K562 (cell line): ENCODE measurements around the gene USP20. TPM values are rescaled to one million over a fixed set of nuclear protein-coding genes. Genes with fewer than 3 reads are reported as not detected.

Source experiments
- FOS ChIP-seq: IDR thresholded peaks from 3 replicates; pipeline ENCODE4 v1.6.1; 2011; ENCODE audit not compliant: insufficient read length; ENCODE audit errors: extremely low read depth
- HLTF ChIP-seq: fragments of 450-650 bp; IDR thresholded peaks from 2 replicates; pipeline ENCODE4 v1.6.1; 2016
- ILF3 ChIP-seq: fragments of 450-650 bp; IDR thresholded peaks from 2 replicates; pipeline ENCODE4 v1.6.1; 2018; ENCODE audit warnings: antibody characterized with exemption, mild to moderate bottlenecking, moderate library complexity, borderline replicate concordance
- MIER1 ChIP-seq: fragments of 450-650 bp; IDR thresholded peaks from 2 replicates; pipeline ENCODE4 v1.6.1; 2016; ENCODE audit warnings: antibody characterized with exemption, mild to moderate bottlenecking, low read depth
- NBN ChIP-seq: fragments of 450-650 bp; IDR thresholded peaks from 2 replicates; pipeline ENCODE4 v1.6.1; 2016; ENCODE audit warnings: low read depth, mild to moderate bottlenecking
- NCOR1 ChIP-seq: fragments of 450-650 bp; IDR thresholded peaks from 2 replicates; pipeline ENCODE4 v1.6.1; 2016; ENCODE audit warnings: mild to moderate bottlenecking, moderate library complexity
- PCBP1 ChIP-seq: fragments of 200-400 bp; formaldehyde crosslinking; IDR thresholded peaks from 2 replicates; pipeline ENCODE4 v1.6.1; 2018; ENCODE audit warnings: mild to moderate bottlenecking, low read depth, low read length; ENCODE audit not compliant: poor library complexity, severe bottlenecking
- PTBP1 ChIP-seq: fragments of 200-400 bp; formaldehyde crosslinking; IDR thresholded peaks from 2 replicates; pipeline ENCODE4 v1.6.1; 2017; ENCODE audit warnings: low read depth, low read length
- RBBP5 ChIP-seq: fragments of 200-600 bp; sonication (generic); IDR thresholded peaks from 2 replicates; pipeline ENCODE4 v1.6.1; 2012; ENCODE audit warnings: borderline replicate concordance, mild to moderate bottlenecking, low read length, control low read depth, inconsistent platforms; ENCODE audit not compliant: insufficient read depth, poor library complexity, severe bottlenecking
- THRAP3 ChIP-seq: fragments of 450-650 bp; IDR thresholded peaks from 2 replicates; pipeline ENCODE4 v1.6.1; 2016; ENCODE audit warnings: mild to moderate bottlenecking, inconsistent platforms, borderline replicate concordance
- THRB ChIP-seq: fragments of 450-650 bp; formaldehyde crosslinking; conservative IDR thresholded peaks from 2 replicates; pipeline ENCODE4 v1.4.0; 2022; ENCODE audit warnings: mild to moderate bottlenecking, missing genetic modification characterization
- TRIM28 ChIP-seq: fragments of 450-650 bp; IDR thresholded peaks from 2 replicates; pipeline ENCODE4 v1.6.1; 2017
- ZBTB26 ChIP-seq: fragments of 450-650 bp; formaldehyde crosslinking; IDR thresholded peaks from 2 replicates; pipeline ENCODE4 v1.4.0; 2022; ENCODE audit warnings: missing genetic modification characterization
- ZNF174 ChIP-seq: fragments of 250-450 bp; sonication (Bioruptor Pico); IDR thresholded peaks from 2 replicates; pipeline ENCODE4 v1.4.0; 2020; ENCODE audit warnings: mild to moderate bottlenecking
- ZNF3 ChIP-seq: fragments of 250-450 bp; sonication (Bioruptor Pico); IDR thresholded peaks from 2 replicates; pipeline ENCODE4 v1.5.0; 2021; ENCODE audit warnings: mild to moderate bottlenecking, moderate library complexity
- polyA plus RNA-seq, 8 experiments: library from polyadenylated mRNA; depleted of rRNA in 4 of 8; stranded (reverse) in 5 of 8; unstranded in 3 of 8; fragments of >200 nt; fragmentation: Nextera tagmentation in 2 of 8; fragmentation: Illumina TruSeq in 1 of 8; extraction: Ambion mirVana in 2 of 8; extraction: Trizol in 1 of 8; gene quantifications; 2 replicates each; pipeline versions ENCODE4 v1.2.1 to v1.2.3, GENCODE V29; 2011 to 2014; ENCODE audit warnings: inconsistent platforms in 1 of 8, missing spikeins in 1 of 8
- total RNA-seq, 7 experiments: library from RNA; depleted of rRNA in 6 of 7; stranded (reverse); fragments of >200 nt in 6 of 7; fragmentation: Illumina TruSeq in 2 of 7; extraction: Trizol in 2 of 7; gene quantifications; 2 replicates each; pipeline versions ENCODE4 v1.2.1 to v1.2.3, GENCODE V29; 2011 to 2021; ENCODE audit warnings: low replicate concordance in 1 of 7
- TF ChIP-seq, protein P1 (sequence below): sonication (generic); formaldehyde crosslinking; IDR thresholded peaks from 2 replicates; pipeline ENCODE4 v1.8.0; 2023; ENCODE audit warnings: missing genetic modification reagents, mild to moderate bottlenecking, borderline replicate concordance
- TF ChIP-seq, protein P2 (sequence below), 3 experiments: fragments of 200-800 bp in 1 of 3; sonication (Bioruptor generic) in 1 of 3; sonication (generic) in 1 of 3; formaldehyde crosslinking in 1 of 3; IDR thresholded peaks; 2 replicates each; pipeline versions ENCODE4 v1.6.1 to v1.8.0; 2016 to 2022; ENCODE audit warnings: mild to moderate bottlenecking in 2 of 3, missing compliant biosample characterization in 2 of 3, missing genetic modification characterization in 2 of 3, missing genetic modification reagents in 1 of 3

Gene USP20
- total and polyA plus RNA-seq, 9 of the 15 experiments (the other 6 are each of a cell fraction or from before 2014, with no cell fraction given) = 1.9 to 136 (median 49.1) TPM

- TF ChIP-seq, protein P1, sequence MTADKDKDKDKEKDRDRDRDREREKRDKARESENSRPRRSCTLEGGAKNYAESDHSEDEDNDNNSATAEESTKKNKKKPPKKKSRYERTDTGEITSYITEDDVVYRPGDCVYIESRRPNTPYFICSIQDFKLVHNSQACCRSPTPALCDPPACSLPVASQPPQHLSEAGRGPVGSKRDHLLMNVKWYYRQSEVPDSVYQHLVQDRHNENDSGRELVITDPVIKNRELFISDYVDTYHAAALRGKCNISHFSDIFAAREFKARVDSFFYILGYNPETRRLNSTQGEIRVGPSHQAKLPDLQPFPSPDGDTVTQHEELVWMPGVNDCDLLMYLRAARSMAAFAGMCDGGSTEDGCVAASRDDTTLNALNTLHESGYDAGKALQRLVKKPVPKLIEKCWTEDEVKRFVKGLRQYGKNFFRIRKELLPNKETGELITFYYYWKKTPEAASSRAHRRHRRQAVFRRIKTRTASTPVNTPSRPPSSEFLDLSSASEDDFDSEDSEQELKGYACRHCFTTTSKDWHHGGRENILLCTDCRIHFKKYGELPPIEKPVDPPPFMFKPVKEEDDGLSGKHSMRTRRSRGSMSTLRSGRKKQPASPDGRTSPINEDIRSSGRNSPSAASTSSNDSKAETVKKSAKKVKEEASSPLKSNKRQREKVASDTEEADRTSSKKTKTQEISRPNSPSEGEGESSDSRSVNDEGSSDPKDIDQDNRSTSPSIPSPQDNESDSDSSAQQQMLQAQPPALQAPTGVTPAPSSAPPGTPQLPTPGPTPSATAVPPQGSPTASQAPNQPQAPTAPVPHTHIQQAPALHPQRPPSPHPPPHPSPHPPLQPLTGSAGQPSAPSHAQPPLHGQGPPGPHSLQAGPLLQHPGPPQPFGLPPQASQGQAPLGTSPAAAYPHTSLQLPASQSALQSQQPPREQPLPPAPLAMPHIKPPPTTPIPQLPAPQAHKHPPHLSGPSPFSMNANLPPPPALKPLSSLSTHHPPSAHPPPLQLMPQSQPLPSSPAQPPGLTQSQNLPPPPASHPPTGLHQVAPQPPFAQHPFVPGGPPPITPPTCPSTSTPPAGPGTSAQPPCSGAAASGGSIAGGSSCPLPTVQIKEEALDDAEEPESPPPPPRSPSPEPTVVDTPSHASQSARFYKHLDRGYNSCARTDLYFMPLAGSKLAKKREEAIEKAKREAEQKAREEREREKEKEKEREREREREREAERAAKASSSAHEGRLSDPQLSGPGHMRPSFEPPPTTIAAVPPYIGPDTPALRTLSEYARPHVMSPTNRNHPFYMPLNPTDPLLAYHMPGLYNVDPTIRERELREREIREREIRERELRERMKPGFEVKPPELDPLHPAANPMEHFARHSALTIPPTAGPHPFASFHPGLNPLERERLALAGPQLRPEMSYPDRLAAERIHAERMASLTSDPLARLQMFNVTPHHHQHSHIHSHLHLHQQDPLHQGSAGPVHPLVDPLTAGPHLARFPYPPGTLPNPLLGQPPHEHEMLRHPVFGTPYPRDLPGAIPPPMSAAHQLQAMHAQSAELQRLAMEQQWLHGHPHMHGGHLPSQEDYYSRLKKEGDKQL (CRISPR knock-in tag) = no peak
- no peak for TF ChIP-seq THRAP3
- no peak for TF ChIP-seq FOS
- peak; percentile 70; the same call in 1 of the 2 replicates for TF ChIP-seq THRB
- no peak for TF ChIP-seq ZNF3 (CRISPR knock-in tag)
- TF ChIP-seq ZBTB26 (CRISPR knock-in tag) = peak; percentile 76; the same call in 1 of the 2 replicates
- no peak for TF ChIP-seq NBN
- TF ChIP-seq, protein P2, sequence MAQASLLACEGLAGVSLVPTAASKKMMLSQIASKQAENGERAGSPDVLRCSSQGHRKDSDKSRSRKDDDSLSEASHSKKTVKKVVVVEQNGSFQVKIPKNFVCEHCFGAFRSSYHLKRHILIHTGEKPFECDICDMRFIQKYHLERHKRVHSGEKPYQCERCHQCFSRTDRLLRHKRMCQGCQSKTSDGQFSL (CRISPR knock-in tag; IDR thresholded peaks at IDR 0.05) = no peak
- TF ChIP-seq, protein P2 (tag; IDR thresholded peaks at IDR 0.05) = no peak
- 0 out of 2 replicates have a peak, but pooled peaks have one; percentile 52 for TF ChIP-seq HLTF
- TF ChIP-seq PCBP1 = no peak
- 0 out of 2 replicates have a peak, but pooled peaks have one; percentile 23 for TF ChIP-seq MIER1
- TF ChIP-seq PTBP1 = no peak
- no peak for TF ChIP-seq NCOR1
- no peak for TF ChIP-seq ZNF174 (CRISPR knock-in tag)
- no peak for TF ChIP-seq TRIM28
- no peak for TF ChIP-seq RBBP5
- TF ChIP-seq ILF3 = no peak
Measured at GRCh38 chr9:129899620-129900019, 64.4 kb downstream of the USP20 start (continued).
